A549 (cell line): ENCODE results near the gene PKIG.

Source experiments
- ESRRA ChIP-seq: fragments of 150-350 bp; IDR thresholded peaks from 2 replicates; pipeline ENCODE4 v1.6.1; 2014; ENCODE audit warnings: mild to moderate bottlenecking, low read length, borderline replicate concordance
- JUN ChIP-seq, 2 experiments: fragments of >200 bp; sonication (Bioruptor Twin); formaldehyde crosslinking; IDR thresholded peaks; 2 replicates in 1 of 2; 3 replicates in 1 of 2; pipeline ENCODE4 v1.6.1; 2016 to 2017
- NPAS2 ChIP-seq: fragments of 250-450 bp; sonication (Bioruptor Pico); IDR thresholded peaks from 2 replicates; pipeline ENCODE4 v1.8.0; 2022; ENCODE audit warnings: mild to moderate bottlenecking, moderate library complexity, borderline replicate concordance
- POLR2A ChIP-seq: IDR thresholded peaks from 2 replicates; pipeline ENCODE4 v1.6.1; 2012; ENCODE audit warnings: mild to moderate bottlenecking, low read length
- RAD21 ChIP-seq, 2 experiments: fragments of >200 bp in 1 of 2; sonication (Bioruptor Twin) in 1 of 2; formaldehyde crosslinking in 1 of 2; IDR thresholded peaks in 1 of 2; conservative IDR thresholded peaks in 1 of 2; 2 replicates in 1 of 2; 3 replicates in 1 of 2; pipeline ENCODE4 v1.6.1; 2012 to 2018; ENCODE audit warnings: inconsistent platforms in 1 of 2
- TF ChIP-seq, protein P1 (sequence below): fragments of 150-350 bp; IDR thresholded peaks from 2 replicates; pipeline ENCODE4 v1.6.1; 2014; ENCODE audit warnings: low read depth, mild to moderate bottlenecking, low read length

- TF ChIP-seq ESRRA = no peak
- TF ChIP-seq NPAS2 (CRISPR knock-in tag) = no peak
- TF ChIP-seq, protein P1, sequence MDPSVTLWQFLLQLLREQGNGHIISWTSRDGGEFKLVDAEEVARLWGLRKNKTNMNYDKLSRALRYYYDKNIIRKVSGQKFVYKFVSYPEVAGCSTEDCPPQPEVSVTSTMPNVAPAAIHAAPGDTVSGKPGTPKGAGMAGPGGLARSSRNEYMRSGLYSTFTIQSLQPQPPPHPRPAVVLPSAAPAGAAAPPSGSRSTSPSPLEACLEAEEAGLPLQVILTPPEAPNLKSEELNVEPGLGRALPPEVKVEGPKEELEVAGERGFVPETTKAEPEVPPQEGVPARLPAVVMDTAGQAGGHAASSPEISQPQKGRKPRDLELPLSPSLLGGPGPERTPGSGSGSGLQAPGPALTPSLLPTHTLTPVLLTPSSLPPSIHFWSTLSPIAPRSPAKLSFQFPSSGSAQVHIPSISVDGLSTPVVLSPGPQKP = no peak
- TF ChIP-seq RAD21 (conservative IDR thresholded peaks at IDR 0.05 in 1 of 2, IDR thresholded peaks at IDR 0.05 in 1 of 2) = no peak
- TF ChIP-seq JUN (IDR thresholded peaks at IDR 0.05) = no peak
- TF ChIP-seq POLR2A = no peak
Observed at GRCh38 chr20:44537993-44538392, 44.4 kb upstream of the PKIG start.
